Measurements from ENCODE around the gene MESP1.

The MESP1 gene

DNA sequence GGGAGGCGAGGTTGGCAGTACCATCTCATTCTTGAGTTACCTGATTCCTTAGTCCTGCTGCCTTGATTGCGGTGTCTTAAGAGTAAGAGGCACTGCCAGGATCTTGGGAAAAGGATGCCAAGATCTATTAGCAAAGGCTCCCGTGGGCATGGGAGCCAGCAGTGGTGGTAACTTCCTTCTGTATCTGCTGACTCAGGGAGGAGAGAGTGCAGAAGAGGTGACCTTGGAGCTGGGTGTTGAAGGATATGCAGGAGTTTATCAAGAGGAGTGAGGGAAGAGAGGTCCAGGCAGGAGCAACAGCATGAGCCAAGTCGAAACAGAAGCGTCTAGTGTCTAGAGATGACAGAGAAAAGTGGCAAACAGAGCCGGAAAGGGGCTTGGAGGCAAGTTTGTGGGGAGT is 29.6 kb upstream of the MESP1 start:
- no peak for DNase-seq

DNA sequence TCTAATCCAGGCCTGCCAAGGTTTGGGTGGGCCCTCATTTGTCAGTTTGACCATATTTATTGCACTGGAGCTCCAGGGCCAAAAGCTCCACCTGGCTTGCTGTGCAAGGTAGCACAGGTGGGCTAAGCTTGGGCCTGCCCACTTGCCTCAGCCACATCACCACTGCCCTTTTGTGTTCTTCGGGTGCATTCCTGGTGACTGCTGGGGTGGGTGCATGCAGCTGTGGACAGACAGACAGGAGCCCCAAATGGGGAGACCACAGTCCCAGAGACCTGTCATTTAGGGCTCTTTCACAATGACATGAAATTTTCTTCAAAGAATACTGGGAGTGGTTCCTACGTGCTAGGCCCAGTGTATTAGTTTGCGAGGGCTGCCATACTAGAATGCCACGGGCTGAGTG is 27.8 kb upstream of the MESP1 start:
- DNase-seq, result no peak

- no peak for DNase-seq
Measured at GRCh38 chr15:89777782-89778380, 26.8 kb upstream of the MESP1 start.

DNA sequence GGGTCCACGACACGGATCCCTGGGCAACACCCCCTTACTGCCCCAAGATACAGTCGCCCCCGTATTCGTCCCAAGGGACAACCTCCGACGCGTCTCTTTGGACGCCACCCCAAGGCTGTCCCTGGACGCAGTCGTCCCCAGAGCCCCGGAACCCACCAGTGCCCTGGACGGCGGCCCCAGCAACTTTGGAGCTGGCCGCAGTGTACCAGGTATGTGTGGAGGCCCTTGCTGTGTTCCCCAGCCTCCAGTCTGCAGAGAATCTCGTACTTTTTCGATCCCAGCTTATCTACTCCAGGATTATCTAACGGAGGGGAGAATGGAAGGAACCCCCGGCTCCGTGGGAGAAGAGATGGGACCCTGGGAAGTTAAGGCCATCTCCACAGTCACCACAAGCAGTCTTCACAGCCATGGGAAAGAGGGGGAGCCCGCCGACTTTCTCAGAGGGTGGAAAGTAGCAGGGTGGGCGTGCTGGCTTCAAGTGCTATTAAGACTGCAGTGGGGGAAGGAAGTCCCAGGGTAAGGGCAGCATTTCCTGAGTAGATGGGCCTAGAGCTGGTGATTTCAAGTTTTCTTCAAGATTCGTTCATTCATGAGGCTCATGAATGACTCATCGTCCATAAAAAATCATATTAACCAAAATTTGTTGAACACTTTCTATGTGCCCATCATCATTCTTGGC is 26.2 kb upstream of the MESP1 start:
- DNase-seq, result no peak

- peak; percentile 29 for DNase-seq
Measured at GRCh38 chr15:89776274-89777072, 25.4 kb upstream of the MESP1 start, which contains the start of gene MESP2. Gene MESP2, plus strand, starts transcription at chr15:89776332. Its CDS starts 26 bp downstream, at chr15:89776358.

- no peak for DNase-seq
Measured at GRCh38 chr15:89775815-89776214, 24.8 kb upstream of the MESP1 start.

DNA sequence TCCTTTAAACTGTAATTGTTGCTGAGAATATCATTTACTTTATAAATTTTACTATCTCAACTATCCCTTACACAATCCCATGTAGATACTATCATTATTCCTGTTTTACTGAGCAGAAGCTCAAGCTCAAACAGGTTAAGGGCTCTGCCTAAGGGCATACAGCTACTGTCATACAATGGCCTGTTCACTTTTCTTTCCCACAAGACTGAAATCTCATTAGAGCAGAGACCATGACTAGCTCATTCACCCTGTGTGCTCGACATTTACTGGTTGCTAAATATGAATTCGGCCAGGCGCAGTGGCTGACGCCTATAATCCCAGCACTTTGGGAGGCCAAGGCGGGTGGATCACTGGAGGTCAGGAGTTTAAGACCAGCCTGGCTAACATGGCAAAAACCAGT is 23.4 kb upstream of the MESP1 start:
- no peak for DNase-seq

DNA sequence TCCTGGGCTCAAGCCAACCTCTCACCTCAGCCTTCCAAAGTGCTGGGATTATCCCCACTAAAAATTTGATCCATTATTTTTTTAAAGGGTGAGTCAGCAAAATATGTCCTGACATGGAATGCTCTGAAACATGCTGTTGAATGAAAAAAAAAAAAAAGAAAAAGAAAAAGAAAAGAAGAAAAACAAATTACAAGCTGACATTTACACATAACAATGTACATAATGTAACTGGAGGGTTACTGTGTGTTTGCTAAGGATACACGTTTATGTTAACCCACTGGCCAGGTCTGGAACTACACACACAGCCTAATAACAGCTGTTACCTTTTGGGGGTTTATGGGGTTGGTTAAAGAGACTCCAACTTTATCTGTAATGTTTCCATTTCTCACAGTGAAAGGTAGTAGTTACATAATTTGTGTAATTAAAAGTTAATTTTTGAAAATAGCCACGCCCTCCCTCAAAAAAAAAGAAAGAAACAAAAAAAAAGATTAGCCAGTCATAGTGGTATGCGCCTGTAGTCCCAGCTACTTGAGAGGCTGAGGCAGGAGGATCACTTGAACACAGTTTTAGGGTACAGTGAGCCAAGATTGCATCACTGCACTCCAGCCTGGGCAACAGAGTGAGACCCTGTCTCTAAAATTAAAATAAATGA is 22.0 kb upstream of the MESP1 start:
- DNase-seq, result no peak

- DNase-seq, result no peak
Measured at GRCh38 chr15:89770041-89770440, 19.0 kb upstream of the MESP1 start.

DNA sequence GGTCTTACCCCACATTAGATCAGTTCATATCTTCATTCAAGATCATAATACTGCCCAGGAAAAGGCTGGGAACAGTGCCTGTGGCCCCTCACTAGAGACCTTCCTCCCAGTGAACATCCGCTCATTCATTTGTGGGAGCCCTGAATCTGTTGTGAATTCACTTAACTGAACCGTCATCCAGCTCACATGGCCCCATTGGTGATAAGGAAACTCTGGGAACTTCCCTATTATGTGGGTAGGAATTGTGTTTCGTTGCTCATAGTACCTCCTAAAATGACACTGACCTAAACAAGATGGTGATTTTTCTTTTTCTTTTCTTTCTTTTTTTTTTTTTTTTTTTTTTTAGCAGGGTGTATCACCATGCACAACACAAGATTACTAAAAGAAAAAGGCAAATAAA is 18.3 kb upstream of the MESP1 start:
- DNase-seq, result no peak

DNA sequence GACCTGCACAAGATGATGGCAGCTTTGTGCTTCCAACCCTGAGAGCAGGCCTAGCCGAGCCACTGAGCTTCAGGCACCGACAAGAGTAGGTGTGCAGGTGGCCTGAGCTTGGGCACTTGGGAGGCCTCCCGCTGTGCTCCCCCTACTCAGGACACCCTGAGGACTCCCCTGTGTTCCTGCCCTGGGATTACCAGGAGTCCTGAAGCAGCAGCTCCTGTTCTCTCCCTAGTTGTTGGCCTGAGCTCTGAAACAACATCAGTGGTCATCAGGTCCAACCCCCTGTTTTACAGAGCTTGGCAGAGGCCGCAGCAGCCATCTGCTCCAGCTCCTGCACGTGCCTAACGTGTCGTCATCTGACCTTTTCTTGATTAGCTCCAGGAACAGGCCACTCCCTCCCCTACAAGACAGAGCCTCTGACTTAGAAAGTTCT is 17.0 kb upstream of the MESP1 start:
- no peak for DNase-seq

- DNase-seq, result no peak
Measured at GRCh38 chr15:89767411-89767915, 16.4 kb upstream of the MESP1 start.

- no peak for DNase-seq
Measured at GRCh38 chr15:89766357-89767311, 15.6 kb upstream of the MESP1 start.

GRCh38 chr15:89765694-89766093 is 14.6 kb upstream of the MESP1 start:
- no peak for DNase-seq

- no peak for DNase-seq
Measured at GRCh38 chr15:89761929-89762328, 10.9 kb upstream of the MESP1 start.

DNA sequence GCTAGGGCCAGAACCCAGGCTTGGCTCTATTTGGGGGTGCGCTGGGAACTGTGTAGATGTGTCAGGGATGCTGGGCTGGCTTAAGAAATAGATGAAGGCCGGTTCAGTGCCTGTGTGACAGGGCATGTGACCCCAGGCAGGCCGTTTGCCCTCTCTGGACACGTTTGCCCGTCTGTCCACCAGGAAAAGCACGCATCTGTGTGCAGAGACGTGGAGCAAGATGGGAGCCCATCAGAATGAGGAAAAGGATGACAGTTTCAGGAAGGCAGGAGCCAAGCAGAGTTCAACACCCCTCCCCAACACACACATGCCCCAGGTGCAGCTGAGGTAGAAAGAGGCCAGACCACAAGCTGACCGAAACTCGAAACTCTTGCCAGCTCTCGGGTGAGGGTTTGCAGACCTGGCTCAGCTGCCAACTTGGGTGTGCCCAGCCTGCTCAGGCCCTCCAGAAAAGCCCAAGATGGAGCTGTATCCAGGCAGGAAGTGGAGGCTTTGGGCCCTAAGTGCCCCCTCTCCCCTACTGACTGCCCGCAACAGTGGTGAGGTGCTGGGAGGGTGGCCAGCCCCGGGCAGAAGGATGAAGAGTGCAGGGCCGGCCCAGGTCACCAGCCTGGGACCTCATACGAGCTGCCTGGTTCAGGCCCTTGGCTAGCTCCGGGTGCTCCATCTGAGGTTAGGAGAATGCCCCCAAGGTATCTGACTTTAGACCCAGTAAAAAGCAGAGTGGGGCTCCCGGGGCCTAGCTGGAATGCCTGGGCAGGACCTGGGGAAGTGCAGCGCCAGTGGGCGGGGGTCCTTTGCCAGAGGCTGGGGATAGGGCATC is 10.2 kb upstream of the MESP1 start:
- DNase-seq, result no peak

- peak; percentile 11 for DNase-seq
Measured at GRCh38 chr15:89760303-89761008, 9.4 kb upstream of the MESP1 start.

GRCh38 chr15:89759835-89760234 is 8.8 kb upstream of the MESP1 start:
- no peak for DNase-seq

DNA sequence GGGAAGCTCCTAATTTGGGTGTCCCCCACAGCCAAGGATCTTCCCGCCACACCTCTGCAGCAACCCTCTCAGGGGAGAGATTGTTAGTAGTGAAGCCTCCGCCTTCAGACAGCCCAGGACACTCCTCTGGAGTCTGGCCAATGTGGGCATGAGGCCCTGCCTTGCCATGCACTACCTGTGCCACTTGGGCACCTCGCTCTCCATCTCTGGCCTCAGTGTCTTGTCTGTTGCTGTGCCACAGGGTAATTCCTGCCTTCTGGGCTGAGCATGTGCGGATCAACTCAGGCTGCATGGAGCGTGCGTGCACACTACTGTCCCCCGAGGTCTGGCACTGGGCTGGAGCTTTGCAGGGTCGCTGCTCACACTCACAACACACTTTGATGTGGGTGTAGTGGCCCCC is 7.9 kb upstream of the MESP1 start:
- DNase-seq, result no peak

DNA sequence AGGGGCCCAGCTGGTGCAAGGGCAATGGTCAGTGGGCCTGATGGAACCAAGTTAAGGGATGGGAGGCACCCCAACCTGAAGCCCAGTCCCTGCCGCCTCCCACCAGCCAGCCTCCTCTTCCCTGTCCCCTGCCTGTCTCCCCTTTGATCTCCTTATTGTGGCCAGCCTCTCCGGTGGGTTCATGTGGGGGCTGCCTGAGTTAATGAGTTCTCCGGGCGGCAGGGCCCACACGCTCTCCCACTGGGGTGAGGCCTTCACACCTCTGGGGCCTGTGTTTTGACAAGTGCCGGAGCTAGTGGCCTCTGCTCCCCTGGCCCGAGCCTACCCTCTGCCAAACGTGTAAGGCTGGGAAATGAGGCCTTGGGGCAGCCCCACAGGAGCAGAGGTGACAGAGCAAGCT is 7.2 kb upstream of the MESP1 start:
- DNase-seq, result no peak

DNA sequence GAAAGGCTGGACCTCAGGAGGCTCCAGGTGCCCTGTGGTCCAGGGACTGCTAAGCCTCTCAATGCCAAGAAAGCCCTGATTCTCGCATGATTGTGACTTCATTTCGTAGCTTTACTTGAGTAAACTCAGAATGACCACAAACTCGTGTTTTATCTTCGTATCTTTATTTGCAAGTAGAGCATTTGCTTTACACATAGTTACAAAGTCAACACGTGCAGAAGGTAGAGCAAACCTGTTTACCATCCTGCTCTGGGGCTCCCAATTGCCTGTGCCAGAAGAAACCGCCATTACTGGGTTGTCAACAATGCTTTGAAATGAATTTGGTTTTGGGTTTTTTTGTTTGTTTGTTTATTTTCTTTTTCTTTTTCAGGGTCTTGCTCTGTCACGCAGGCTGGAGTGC is 5.8 kb upstream of the MESP1 start:
- DNase-seq, result no peak

Data from NCI-H1092 treated with DMSO at 0.1 percent for 48 hours (cell line).